Natural killer cell (primary cell): Measurements from ENCODE around the gene CCL13. TPM values are rescaled to one million over a fixed set of nuclear protein-coding genes. Genes with fewer than 3 reads are reported as not detected.

Experiments
- ATAC-seq, 3 donors: fragments of 150-1000 bp in 2 of 3; fragments of 200-7000 bp in 1 of 3; cut with Tn5 transposase; 1 replicate in 1 of 3; 2 replicates in 2 of 3; pipeline ENCODE4 v1.10.0; 2021; ENCODE audit warnings: mild to moderate bottlenecking in 2 of 3, moderate library complexity in 2 of 3
- DNase-seq, 2 donors: peaks; one replicate each; pipeline versions ENCODE4 v3.0.0 to v3.0.0-alpha.2; 2013 to 2021; ENCODE audit warnings: mixed read lengths in 1 of 2
- H3K27ac ChIP-seq: one replicate; pipeline ENCODE4 v1.5.1; 2013; ENCODE audit warnings: mild to moderate bottlenecking, low read length
- H3K27me3 ChIP-seq: one replicate; pipeline ENCODE4 v1.6.1; 2013; ENCODE audit warnings: low read length; ENCODE audit not compliant: control insufficient read depth, insufficient read depth
- H3K36me3 ChIP-seq: one replicate; pipeline ENCODE4 v1.6.1; 2013; ENCODE audit warnings: low read length; ENCODE audit not compliant: control insufficient read depth, insufficient read depth
- H3K4me1 ChIP-seq: one replicate; pipeline ENCODE4 v1.6.1; 2013; ENCODE audit warnings: low read length; ENCODE audit not compliant: control insufficient read depth, insufficient read depth
- H3K4me3 ChIP-seq: one replicate; pipeline ENCODE4 v1.5.1; 2013; ENCODE audit warnings: low read length
- H3K9me3 ChIP-seq: one replicate; pipeline ENCODE4 v1.6.1; 2013; ENCODE audit warnings: low read length; ENCODE audit not compliant: control insufficient read depth, insufficient read depth
- H3K27ac Mint-ChIP-seq, 2 donors: one replicate each; pipeline ENCODE4 v1.8.0; 2022; ENCODE audit warnings: mild to moderate bottlenecking in 2 of 2, mixed read lengths in 2 of 2, moderate library complexity in 1 of 2
- H3K27me3 Mint-ChIP-seq, 2 donors: one replicate each; pipeline ENCODE4 v1.8.0; 2022; ENCODE audit warnings: low read depth in 2 of 2, mixed read lengths in 2 of 2
- H3K36me3 Mint-ChIP-seq: one replicate; pipeline ENCODE4 v1.8.0; 2022; ENCODE audit warnings: mixed read lengths
- H3K4me1 Mint-ChIP-seq, 2 donors: one replicate each; pipeline ENCODE4 v1.8.0; 2022; ENCODE audit warnings: mixed read lengths in 2 of 2
- H3K4me3 Mint-ChIP-seq: one replicate; pipeline ENCODE4 v1.8.0; 2022; ENCODE audit warnings: mild to moderate bottlenecking, moderate library complexity, mixed read lengths
- H3K9me3 Mint-ChIP-seq, 2 donors: one replicate each; pipeline ENCODE4 v1.8.0; 2022; ENCODE audit warnings: mixed read lengths in 2 of 2
- WGBS: methylation state at CpG from one replicate; pipeline ENCODE4 v1.1.7; 2013; ENCODE audit warnings: missing lambda C conversion rate; ENCODE audit not compliant: insufficient coverage; 5-methylcytosine and 5-hydroxymethylcytosine counted together
- intact Hi-C: fragments of 100-400 bp; cut with micrococcal nuclease; formaldehyde crosslinking; loops from one replicate; pipeline ENCODE4 v1.14.2; 2022
- total RNA-seq, 4 donors: library from RNA; stranded (reverse); fragments of 120-200 nt in 1 of 4; gene quantifications; one replicate each; pipeline versions ENCODE4 v1.2.3 to v1.2.4, GENCODE V29; 2013 to 2022
- TF ChIP-seq, protein P1 (sequence below): fragments of 200-600 bp; IDR thresholded peaks from one replicate; pipeline ENCODE4 v1.8.0; 2022; ENCODE audit warnings: antibody characterized with exemption

Gene CCL13
- total RNA-seq, 3 donors from 2014 or later (not counting 1 experiment from before 2014, with no cell fraction given) = not detected

DNA sequence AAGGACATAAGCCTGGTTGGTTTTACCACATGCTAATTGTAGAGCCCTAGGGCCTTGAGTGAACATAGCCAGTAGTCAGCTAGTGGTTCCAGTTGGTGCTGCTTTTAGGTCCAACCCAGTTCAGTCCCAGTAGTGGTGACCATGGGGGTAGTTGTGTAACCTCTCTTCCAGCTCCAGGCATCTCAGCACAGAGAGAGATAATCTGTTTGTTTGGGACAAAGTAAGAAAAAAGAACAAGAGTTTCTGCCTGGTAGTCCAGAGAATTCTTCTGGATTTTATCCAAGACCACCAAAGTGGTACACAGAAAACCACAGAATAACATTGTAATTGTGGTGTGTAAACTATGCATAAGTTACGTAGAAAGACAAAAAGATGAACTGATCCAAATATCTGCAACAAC, 5.2 kb upstream of the CCL13 start:
- Mint-ChIP-seq H3K27ac (no peak overlapping the region), H3K4me3 (no peak overlapping the region), H3K9me3 (no peaks in the 10 kb centered on the region), H3K4me1 (no peaks in the 10 kb centered on the region), H3K27me3 (peaks cover 9 to 23% of the 10 kb centered on the region in 2 donors), H3K36me3 (no peaks in the 10 kb centered on the region)
- TF ChIP-seq, protein P1, sequence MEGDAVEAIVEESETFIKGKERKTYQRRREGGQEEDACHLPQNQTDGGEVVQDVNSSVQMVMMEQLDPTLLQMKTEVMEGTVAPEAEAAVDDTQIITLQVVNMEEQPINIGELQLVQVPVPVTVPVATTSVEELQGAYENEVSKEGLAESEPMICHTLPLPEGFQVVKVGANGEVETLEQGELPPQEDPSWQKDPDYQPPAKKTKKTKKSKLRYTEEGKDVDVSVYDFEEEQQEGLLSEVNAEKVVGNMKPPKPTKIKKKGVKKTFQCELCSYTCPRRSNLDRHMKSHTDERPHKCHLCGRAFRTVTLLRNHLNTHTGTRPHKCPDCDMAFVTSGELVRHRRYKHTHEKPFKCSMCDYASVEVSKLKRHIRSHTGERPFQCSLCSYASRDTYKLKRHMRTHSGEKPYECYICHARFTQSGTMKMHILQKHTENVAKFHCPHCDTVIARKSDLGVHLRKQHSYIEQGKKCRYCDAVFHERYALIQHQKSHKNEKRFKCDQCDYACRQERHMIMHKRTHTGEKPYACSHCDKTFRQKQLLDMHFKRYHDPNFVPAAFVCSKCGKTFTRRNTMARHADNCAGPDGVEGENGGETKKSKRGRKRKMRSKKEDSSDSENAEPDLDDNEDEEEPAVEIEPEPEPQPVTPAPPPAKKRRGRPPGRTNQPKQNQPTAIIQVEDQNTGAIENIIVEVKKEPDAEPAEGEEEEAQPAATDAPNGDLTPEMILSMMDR = no peak
- no peak overlapping the region for H3K4me3 ChIP-seq
- H3K4me1 ChIP-seq = no peaks in the 10 kb centered on the region
- no peak for DNase-seq
- ATAC-seq = no peak
- WGBS = no CpG with 5 or more reads among the region's 1 CpG
- H3K36me3 ChIP-seq = no peaks in the 10 kb centered on the region
- H3K27ac ChIP-seq = no peak overlapping the region
- H3K9me3 ChIP-seq = no peaks in the 10 kb centered on the region
- no peaks in the 10 kb centered on the region for H3K27me3 ChIP-seq
- intact Hi-C loops = no loop called here

DNA sequence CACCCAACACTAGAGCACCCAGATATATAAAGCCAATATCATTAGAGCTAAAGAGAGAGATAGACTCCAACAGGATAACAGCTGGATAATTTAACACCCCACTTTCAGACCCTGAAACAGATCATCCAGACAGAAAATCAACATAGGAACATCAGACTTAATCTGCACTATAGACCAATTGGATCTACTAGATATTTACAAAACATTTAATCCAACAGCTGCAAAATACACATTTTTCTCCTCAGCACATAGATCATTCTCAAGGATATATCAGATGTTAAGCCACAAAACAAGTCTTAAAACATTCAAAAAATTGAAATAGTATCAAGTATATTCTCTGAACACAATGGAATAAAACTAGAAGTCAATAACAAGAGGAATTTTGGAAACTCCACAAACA, 4.1 kb upstream of the CCL13 start:
- H3K9me3 Mint-ChIP-seq = no peaks in the 10 kb centered on the region
- no peaks in the 10 kb centered on the region for H3K4me1 Mint-ChIP-seq
- H3K36me3 Mint-ChIP-seq = no peaks in the 10 kb centered on the region
- no peak overlapping the region for H3K4me3 ChIP-seq
- H3K27me3 ChIP-seq = no peaks in the 10 kb centered on the region
- intact Hi-C loops = no loop called here
- DNase-seq (no peak), ATAC-seq (no peak)
- H3K27me3 Mint-ChIP-seq = peaks cover 9 to 23% of the 10 kb centered on the region in 2 donors
- no peak overlapping the region for H3K27ac Mint-ChIP-seq
- no peaks in the 10 kb centered on the region for H3K9me3 ChIP-seq
- H3K4me1 ChIP-seq = no peaks in the 10 kb centered on the region
- no peak overlapping the region for H3K4me3 Mint-ChIP-seq
- no peaks in the 10 kb centered on the region for H3K36me3 ChIP-seq
- no peak overlapping the region for H3K27ac ChIP-seq
- TF ChIP-seq, protein P1 = no peak

- Mint-ChIP-seq H3K27ac (no peak overlapping the region), H3K4me3 (no peak overlapping the region), H3K4me1 (no peaks in the 10 kb centered on the region), H3K27me3 (peaks cover 5% of the 10 kb centered on the region in 2 donors), H3K36me3 (no peaks in the 10 kb centered on the region), H3K9me3 (no peaks in the 10 kb centered on the region)
- Histone ChIP-seq H3K4me1 (no peaks in the 10 kb centered on the region), H3K4me3 (no peak overlapping the region), H3K9me3 (no peaks in the 10 kb centered on the region), H3K27me3 (no peaks in the 10 kb centered on the region), H3K36me3 (no peaks in the 10 kb centered on the region), H3K27ac (no peak overlapping the region)
- TF ChIP-seq, protein P1 = no peak
- DNase-seq (no peak), ATAC-seq (no peak)
- intact Hi-C loops = no loop called here
Observed at GRCh38 chr17:34354637-34355036, 1.6 kb upstream of the CCL13 start.

DNA sequence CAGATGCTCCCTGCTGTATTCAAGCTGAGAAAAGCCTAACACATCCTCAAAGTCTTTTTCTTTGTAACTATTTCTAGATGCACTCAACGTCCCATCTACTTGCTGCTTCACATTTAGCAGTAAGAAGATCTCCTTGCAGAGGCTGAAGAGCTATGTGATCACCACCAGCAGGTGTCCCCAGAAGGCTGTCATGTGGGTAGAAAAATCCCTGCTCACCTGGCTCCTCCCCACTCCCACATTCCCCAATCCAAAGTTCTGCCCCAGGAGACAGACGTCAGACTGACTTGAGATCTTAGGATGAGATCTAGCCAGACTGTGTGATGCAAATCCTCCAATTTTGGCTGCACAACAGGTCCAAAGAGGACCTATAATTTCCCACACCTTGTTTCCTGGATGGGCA, 1.1 kb downstream of the CCL13 start:
- peaks cover 7% of the 10 kb centered on the region in 2 donors for H3K27me3 Mint-ChIP-seq
- 80% methylated on average over 2 of the region's 2 CpGs for WGBS
- no peaks in the 10 kb centered on the region for H3K9me3 ChIP-seq
- TF ChIP-seq, protein P1 = no peak
- no peaks in the 10 kb centered on the region for H3K4me1 ChIP-seq
- H3K4me3 ChIP-seq = no peak overlapping the region
- no peaks in the 10 kb centered on the region for H3K4me1 Mint-ChIP-seq
- no peaks in the 10 kb centered on the region for H3K27me3 ChIP-seq
- no peaks in the 10 kb centered on the region for H3K9me3 Mint-ChIP-seq
- ATAC-seq (no peak), DNase-seq (no peak)
- H3K4me3 Mint-ChIP-seq = no peak overlapping the region
- H3K36me3 ChIP-seq = no peaks in the 10 kb centered on the region
- H3K27ac ChIP-seq = no peak overlapping the region
- H3K27ac Mint-ChIP-seq = no peak overlapping the region
- intact Hi-C loops = no loop called here
- no peaks in the 10 kb centered on the region for H3K36me3 Mint-ChIP-seq
